KOPT-K1 (cell line): ENCODE data around the gene PHF3.
"Not testable (repeated sequence)": the region's sequence is repeated elsewhere in the genome, so short reads cannot be mapped to it uniquely, and the experiment has no call there.

ENCODE experiments used
- H3K27ac ChIP-seq: fragments of 200-600 bp; sonication (generic); 2 replicates; pipeline ENCODE4 v1.5.1; 2016; ENCODE audit warnings: antibody characterized with exemption, mild to moderate bottlenecking, low read depth, low read length; ENCODE audit not compliant: poor library complexity, severe bottlenecking
- H3K36me3 ChIP-seq: fragments of 200-600 bp; sonication (generic); 2 replicates; pipeline ENCODE4 v1.5.1; 2017; ENCODE audit warnings: antibody characterized with exemption, mild to moderate bottlenecking, low read length, moderate library complexity; ENCODE audit not compliant: insufficient read depth
- H3K9me3 ChIP-seq: fragments of 200-600 bp; sonication (generic); 2 replicates; pipeline ENCODE4 v1.5.1; 2017; ENCODE audit warnings: antibody characterized with exemption, low read length, mild to moderate bottlenecking; ENCODE audit not compliant: insufficient read depth, poor library complexity, severe bottlenecking

The PHF3 gene

DNA sequence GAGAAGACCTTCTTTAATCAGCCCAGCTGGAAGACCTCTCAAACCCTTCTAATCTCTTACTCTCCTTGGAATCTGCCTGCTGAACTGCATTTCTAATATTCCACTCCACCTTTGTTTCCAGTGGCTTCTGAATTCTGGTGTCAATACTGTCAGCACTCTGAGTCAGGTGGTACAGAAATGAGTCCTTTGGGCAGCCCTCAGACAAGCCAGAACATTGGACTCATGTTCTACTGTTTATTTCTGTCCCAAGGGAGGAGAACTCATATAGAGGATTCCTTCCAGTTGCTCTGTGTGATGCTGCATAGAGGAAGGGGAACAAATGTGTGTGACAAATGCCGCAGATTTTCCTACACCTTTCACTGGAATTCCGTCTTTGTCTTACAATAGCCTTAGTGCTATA is 114.8 kb downstream of the PHF3 start:
- no peaks in the 10 kb centered on the region for H3K9me3 ChIP-seq
- H3K36me3 ChIP-seq = no peaks in the 10 kb centered on the region
- no peak overlapping the region for H3K27ac ChIP-seq

DNA sequence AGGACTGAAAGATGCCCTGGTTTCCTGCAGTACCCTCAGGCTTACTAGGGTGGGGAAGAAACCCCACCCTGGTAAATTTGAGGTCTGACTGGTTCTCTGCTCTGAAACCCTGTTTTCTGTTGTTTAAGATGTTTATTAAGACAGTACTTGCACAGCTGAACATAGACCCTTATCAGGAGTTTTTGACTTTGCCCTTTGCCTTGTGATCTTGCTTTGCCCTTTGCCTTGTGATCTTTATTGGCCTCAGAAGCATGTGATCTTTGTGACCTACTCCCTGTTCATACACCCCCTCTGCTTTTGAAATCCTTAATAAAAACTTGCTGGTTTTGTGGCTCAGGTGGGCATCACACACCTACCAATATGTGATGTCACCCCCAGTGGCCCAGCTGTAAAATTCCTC is 121.7 kb downstream of the PHF3 start:
- H3K9me3 ChIP-seq, H3K27ac ChIP-seq, H3K36me3 ChIP-seq: not testable (repeated sequence)

DNA sequence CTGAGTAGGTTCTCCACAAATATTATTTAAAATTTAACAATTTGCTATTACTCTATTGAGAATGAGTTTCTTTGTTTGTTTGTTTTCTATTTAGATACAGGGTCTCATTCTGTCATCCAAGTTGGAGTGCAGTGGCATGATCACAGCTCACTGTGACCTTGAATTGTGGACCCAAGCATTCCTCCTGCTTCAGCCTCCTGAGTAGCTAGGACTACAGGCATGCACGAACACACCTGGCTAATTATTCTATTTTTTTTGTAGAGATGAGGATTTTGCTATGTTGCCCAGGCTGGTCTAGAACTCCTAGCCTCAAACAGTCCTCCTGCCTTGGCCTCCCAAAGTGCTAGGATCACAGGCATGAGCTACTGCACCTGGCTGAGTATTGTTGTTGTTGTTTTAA is 122.2 kb downstream of the PHF3 start:
- no peaks in the 10 kb centered on the region for H3K36me3 ChIP-seq

DNA sequence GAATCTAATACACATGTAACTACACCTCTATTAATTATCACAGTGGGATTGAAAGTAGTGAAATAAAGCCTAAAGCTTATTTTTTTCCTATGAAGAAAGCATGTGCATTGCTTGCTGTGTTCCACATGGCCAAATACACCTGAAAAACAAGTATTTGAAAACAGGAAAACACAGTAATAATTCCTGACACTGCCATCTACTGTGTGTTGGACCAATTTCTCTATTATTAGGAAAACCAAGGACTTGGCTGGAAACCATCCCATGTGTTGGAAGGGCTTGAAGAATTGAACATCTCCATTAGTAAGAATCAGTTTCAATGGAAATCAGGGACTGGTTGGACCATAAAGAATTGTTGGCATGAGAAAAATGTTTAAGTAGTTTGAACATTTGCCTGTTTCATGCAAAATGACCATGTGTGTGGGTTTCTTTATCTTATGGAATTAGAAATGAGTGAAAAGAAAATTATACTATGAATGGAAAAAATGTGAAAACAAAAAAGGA is 124.1 kb downstream of the PHF3 start:
- Histone ChIP-seq H3K27ac (no peak overlapping the region), H3K36me3 (no peaks in the 10 kb centered on the region), H3K9me3 (peaks cover 9% of the 10 kb centered on the region)

More for the DNA sequence above, 122.2 kb downstream of the PHF3 start:
- Histone ChIP-seq H3K27ac (no peak overlapping the region), H3K9me3 (peaks cover 9% of the 10 kb centered on the region)

DNA sequence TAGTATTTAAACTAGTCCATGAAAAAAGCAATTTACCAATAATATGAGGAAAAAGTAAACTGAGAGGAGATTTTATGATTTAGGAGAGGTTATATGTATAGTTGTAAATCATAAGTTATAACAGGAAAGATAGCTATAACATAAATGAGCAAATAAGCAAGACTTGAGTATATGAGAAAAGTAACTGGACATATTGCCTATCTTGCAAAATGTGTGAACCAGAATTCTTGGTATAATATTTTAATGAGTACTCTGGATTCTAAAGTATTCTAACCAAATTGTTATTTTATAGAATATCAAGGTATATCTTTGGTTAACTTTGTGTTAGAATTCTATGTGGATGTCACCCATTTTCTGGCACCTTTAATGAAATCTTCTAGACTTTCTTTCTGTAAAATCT is 124.6 kb downstream of the PHF3 start:
- Histone ChIP-seq H3K9me3 (peaks cover 9% of the 10 kb centered on the region), H3K36me3 (no peaks in the 10 kb centered on the region), H3K27ac (no peak overlapping the region)

DNA sequence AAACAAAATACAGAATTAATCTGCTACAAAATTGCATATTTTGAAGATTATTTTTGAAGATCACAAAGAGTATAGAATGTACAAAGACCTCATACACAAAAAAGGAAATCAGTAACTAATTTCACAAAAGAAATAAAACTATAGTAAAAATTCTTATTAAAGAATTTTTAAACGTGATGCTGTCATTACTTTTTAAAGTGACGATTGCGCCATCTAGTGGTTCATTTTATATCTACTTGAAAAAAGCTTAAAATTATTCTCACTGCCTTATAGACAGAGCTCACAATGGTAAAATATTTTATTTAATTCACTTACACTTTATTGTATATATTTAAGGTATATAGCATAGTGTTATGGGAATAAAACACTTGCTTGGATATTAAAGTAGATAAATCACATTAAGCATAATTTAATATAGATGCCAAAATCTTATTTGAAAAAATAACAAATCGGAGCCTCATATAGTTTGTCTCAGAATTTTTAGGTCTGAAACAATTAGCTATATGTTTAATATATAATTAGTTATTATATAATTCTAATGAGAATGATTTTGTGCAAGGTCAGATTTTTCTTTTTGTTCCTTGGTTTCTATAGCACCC is 128.8 kb downstream of the PHF3 start:
- no peaks in the 10 kb centered on the region for H3K9me3 ChIP-seq
- H3K36me3 ChIP-seq = no peaks in the 10 kb centered on the region
- H3K27ac ChIP-seq = no peak overlapping the region
